Measurements from ENCODE around the gene MMRN1.

DNA sequence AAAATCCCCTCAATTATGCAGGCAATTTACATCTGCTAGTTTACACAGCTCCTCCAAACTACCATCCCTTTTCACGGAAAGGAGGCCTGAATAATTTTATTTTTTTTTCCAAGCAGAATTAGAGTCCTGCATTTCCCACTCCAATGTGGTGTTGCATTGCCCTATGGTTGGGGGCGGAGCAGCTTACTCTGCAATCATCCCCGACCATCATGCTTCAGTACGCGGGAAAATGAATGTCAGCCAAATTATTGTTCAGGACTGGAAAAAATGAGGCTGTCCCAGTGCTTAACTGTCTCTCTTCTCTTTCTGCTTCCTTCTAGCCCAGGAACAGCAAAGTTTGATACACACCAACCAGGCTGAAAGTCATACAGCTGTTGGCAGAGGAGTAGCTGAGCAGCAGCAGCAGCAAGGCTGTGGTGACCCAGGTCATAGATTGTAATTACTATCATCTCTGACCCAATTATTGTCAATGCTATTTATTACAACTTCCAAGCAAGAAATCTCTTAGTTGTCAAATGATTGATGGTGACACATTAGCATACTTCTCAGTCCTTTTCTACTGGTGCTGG lies 28.3 kb downstream of the MMRN1 start:
- TF ChIP-seq CTCF (optimal IDR thresholded peaks at IDR 0.05 in 1 of 3, IDR thresholded peaks at IDR 0.05 in 1 of 3, conservative IDR thresholded peaks at IDR 0.05 in 1 of 3; ENCODE audit: extremely low read depth in 1 of 3, insufficient read depth in 2 of 3, low read length in 3 of 3) (no peak), EZH2 (IDR thresholded peaks at IDR 0.05; ENCODE audit: low read length) (no peak)
